ENCODE measurements around the gene KAT2B.

DNA sequence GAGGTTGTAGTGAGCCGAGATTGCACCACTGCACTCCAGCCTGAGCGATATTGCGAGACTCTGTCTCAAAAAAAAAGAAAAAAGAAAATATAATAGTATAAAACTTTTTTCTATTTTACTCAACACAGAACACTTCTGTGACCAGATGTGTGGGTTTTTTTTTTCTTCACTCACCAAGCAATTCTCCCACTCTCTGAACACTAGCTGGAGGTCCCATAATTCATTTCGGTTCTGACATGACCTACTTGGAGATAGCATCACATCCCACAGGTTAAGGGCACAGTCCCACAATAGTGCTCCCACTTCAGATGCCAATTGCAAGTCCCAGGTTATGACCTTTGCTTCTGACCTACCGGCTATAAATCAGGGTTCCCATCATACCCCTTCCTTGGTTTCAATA, 35.0 kb downstream of the KAT2B start:
- TF ChIP-seq ZFX (CRISPR knock-in tag; IDR thresholded peaks at IDR 0.05; ENCODE audit: low read depth): no peak
- TF ChIP-seq PHF8 (CRISPR knock-in tag; IDR thresholded peaks at IDR 0.05): no peak
- no peak for TF ChIP-seq TAF1 (CRISPR knock-in tag; IDR thresholded peaks at IDR 0.05)
- TF ChIP-seq GLI4 (CRISPR knock-in tag; IDR thresholded peaks at IDR 0.05; ENCODE audit: borderline replicate concordance): no peak
- TF ChIP-seq, protein P1, sequence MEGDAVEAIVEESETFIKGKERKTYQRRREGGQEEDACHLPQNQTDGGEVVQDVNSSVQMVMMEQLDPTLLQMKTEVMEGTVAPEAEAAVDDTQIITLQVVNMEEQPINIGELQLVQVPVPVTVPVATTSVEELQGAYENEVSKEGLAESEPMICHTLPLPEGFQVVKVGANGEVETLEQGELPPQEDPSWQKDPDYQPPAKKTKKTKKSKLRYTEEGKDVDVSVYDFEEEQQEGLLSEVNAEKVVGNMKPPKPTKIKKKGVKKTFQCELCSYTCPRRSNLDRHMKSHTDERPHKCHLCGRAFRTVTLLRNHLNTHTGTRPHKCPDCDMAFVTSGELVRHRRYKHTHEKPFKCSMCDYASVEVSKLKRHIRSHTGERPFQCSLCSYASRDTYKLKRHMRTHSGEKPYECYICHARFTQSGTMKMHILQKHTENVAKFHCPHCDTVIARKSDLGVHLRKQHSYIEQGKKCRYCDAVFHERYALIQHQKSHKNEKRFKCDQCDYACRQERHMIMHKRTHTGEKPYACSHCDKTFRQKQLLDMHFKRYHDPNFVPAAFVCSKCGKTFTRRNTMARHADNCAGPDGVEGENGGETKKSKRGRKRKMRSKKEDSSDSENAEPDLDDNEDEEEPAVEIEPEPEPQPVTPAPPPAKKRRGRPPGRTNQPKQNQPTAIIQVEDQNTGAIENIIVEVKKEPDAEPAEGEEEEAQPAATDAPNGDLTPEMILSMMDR (CRISPR knock-in tag; IDR thresholded peaks at IDR 0.05): no peak
- TF ChIP-seq, protein P2, sequence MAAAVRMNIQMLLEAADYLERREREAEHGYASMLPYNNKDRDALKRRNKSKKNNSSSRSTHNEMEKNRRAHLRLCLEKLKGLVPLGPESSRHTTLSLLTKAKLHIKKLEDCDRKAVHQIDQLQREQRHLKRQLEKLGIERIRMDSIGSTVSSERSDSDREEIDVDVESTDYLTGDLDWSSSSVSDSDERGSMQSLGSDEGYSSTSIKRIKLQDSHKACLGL (CRISPR knock-in tag; IDR thresholded peaks at IDR 0.05): no peak
- TF ChIP-seq, protein P3, sequence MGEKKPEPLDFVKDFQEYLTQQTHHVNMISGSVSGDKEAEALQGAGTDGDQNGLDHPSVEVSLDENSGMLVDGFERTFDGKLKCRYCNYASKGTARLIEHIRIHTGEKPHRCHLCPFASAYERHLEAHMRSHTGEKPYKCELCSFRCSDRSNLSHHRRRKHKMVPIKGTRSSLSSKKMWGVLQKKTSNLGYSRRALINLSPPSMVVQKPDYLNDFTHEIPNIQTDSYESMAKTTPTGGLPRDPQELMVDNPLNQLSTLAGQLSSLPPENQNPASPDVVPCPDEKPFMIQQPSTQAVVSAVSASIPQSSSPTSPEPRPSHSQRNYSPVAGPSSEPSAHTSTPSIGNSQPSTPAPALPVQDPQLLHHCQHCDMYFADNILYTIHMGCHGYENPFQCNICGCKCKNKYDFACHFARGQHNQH (CRISPR knock-in tag; IDR thresholded peaks at IDR 0.05): no peak
- TF ChIP-seq POLR2A (IDR thresholded peaks at IDR 0.05; ENCODE audit: insufficient read depth in 1 of 2, low read depth in 2 of 2, low read length in 2 of 2): no peak
